GM21360 (cell line): ENCODE data around the gene INAFM1.
"Not testable (repeated sequence)": the region's sequence is repeated elsewhere in the genome, so short reads cannot be mapped to it uniquely, and the experiment has no call there.

Experiments used
- ATAC-seq: cut with Tn5 transposase; IDR thresholded peaks from one replicate; pipeline ENCODE4 v1.9.1; 2021; ENCODE audit warnings: mild to moderate bottlenecking, moderate library complexity; ENCODE audit not compliant: unreplicated experiment

Gene INAFM1

GRCh38 chr19:47240996-47241918 lies 33.4 kb upstream of the INAFM1 start:
- no peak for ATAC-seq

GRCh38 chr19:47241919-47242577 lies 32.6 kb upstream of the INAFM1 start:
- ATAC-seq = no peak

GRCh38 chr19:47243364-47243775 lies 31.3 kb upstream of the INAFM1 start:
- no peak for ATAC-seq

GRCh38 chr19:47243776-47244547 lies 30.7 kb upstream of the INAFM1 start:
- peak; percentile 68 for ATAC-seq

- ATAC-seq = no peak
These were observed 27.2 kb upstream of the INAFM1 start for GRCh38 chr19:47247308-47247990.

- ATAC-seq = not testable (repeated sequence)
These were observed 21.7 kb upstream of the INAFM1 start for GRCh38 chr19:47253016-47253415.

GRCh38 chr19:47253467-47253881 lies 21.2 kb upstream of the INAFM1 start:
- no peak for ATAC-seq

- no peak for ATAC-seq
These were observed 20.7 kb upstream of the INAFM1 start for GRCh38 chr19:47253970-47254369.

GRCh38 chr19:47255879-47256692 lies 18.6 kb upstream of the INAFM1 start, which contains the start of gene CCDC9:
Gene CCDC9, plus strand, starts transcription at chr19:47256525. Its CDS starts 1,876 bp downstream, at chr19:47258401.
- ATAC-seq = peak; percentile 37

- ATAC-seq = peak; percentile 64
These were observed 17.8 kb upstream of the INAFM1 start for GRCh38 chr19:47256693-47257410.

- ATAC-seq = peak; percentile 5
These were observed 17.1 kb upstream of the INAFM1 start for GRCh38 chr19:47257411-47258169.

GRCh38 chr19:47258434-47258833 lies 16.3 kb upstream of the INAFM1 start:
- no peak for ATAC-seq

- ATAC-seq = no peak
These were observed 15.7 kb upstream of the INAFM1 start for GRCh38 chr19:47258895-47259555.

GRCh38 chr19:47260476-47260875 lies 14.2 kb upstream of the INAFM1 start:
- no peak for ATAC-seq

- peak; percentile 41 for ATAC-seq
These were observed 12.5 kb upstream of the INAFM1 start for GRCh38 chr19:47261946-47262793.

GRCh38 chr19:47264629-47265028 lies 10.1 kb upstream of the INAFM1 start:
- no peak for ATAC-seq

- ATAC-seq = no peak
These were observed 8.2 kb upstream of the INAFM1 start for GRCh38 chr19:47266401-47266941.
